Measurements from ENCODE around the gene ZNF263. TPM values are rescaled to one million over a fixed set of nuclear protein-coding genes. Genes with fewer than 3 reads are reported as not detected.

The ZNF263 gene
- total RNA-seq, 1 donor: 43.2 TPM

DNA sequence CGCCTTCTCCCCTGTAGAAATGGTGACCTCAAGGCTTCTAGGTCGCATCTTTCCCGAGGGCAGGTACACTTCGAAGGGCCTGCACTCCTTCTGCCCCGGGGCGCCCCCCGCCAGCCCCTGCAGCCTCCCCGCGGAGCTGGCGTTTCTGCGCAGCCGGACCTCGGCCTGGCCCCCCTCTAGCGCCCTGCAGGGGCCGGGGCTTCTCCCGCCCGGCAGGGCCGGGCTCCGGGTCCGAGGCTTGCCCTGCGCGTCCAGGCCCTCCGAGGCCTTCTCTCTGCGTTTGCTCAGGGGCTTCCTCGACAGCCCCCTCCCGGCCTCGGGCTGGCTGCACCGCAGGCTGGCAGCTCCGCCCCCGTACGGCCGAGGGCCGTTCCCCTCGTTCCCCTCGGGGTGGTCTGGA is 29.0 kb upstream of the ZNF263 start:
- TF ChIP-seq, protein P1, sequence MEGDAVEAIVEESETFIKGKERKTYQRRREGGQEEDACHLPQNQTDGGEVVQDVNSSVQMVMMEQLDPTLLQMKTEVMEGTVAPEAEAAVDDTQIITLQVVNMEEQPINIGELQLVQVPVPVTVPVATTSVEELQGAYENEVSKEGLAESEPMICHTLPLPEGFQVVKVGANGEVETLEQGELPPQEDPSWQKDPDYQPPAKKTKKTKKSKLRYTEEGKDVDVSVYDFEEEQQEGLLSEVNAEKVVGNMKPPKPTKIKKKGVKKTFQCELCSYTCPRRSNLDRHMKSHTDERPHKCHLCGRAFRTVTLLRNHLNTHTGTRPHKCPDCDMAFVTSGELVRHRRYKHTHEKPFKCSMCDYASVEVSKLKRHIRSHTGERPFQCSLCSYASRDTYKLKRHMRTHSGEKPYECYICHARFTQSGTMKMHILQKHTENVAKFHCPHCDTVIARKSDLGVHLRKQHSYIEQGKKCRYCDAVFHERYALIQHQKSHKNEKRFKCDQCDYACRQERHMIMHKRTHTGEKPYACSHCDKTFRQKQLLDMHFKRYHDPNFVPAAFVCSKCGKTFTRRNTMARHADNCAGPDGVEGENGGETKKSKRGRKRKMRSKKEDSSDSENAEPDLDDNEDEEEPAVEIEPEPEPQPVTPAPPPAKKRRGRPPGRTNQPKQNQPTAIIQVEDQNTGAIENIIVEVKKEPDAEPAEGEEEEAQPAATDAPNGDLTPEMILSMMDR (IDR thresholded peaks at IDR 0.05; ENCODE audit: insufficient read depth, low read depth, low read length): no peak
- H3K4me3 ChIP-seq (ENCODE audit: low read depth, low read length): no peak overlapping the region
- DNase-seq (ENCODE audit: low read depth): no peak

DNA sequence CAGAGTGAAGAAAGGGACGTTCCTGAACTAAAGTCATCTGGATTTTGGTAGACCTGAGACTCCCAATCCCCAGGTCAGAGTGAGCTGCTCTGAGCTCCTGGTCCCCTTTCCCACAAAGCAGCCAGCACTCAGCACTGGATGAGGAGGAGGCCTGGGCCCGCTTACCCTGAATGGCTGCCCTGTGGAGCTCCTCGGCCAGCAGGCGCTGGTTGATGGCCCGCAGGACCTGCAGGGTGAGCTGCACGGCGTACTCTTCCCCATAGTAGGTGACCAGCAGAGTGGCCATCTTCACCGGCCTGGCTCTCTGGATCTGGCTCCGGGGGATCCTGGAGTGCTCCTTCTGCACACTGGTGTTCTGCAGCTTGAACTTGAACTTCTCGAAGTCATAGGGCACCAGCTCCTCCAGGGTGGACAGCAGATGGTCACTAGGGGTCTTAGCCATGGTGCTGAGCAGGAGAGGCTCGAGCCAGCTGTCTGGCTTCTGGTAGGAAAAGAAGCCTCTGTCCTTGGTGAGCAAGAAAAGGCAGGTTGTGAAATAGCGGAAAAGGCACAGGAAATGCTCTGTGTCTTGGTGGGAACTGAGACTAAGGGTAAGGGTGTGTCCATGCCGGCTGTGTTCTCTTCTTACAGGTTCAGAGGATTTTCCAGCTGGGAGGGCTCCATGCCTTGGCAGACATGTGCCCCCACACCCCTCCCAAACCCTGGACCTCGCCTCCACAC is 27.0 kb upstream of the ZNF263 start, which contains the start of gene MEFV:
Gene MEFV, minus strand, starts transcription at position 488 of the 720 bp plus-strand sequence. Its CDS starts 46 bp downstream, at position 442.
- no peak within 1 kb of the TSS for H3K4me3 ChIP-seq (ENCODE audit: low read depth, low read length)
- DNase-seq (ENCODE audit: low read depth): peak; percentile 21
- TF ChIP-seq, protein P1 (IDR thresholded peaks at IDR 0.05; ENCODE audit: insufficient read depth, low read depth, low read length): no peak

DNA sequence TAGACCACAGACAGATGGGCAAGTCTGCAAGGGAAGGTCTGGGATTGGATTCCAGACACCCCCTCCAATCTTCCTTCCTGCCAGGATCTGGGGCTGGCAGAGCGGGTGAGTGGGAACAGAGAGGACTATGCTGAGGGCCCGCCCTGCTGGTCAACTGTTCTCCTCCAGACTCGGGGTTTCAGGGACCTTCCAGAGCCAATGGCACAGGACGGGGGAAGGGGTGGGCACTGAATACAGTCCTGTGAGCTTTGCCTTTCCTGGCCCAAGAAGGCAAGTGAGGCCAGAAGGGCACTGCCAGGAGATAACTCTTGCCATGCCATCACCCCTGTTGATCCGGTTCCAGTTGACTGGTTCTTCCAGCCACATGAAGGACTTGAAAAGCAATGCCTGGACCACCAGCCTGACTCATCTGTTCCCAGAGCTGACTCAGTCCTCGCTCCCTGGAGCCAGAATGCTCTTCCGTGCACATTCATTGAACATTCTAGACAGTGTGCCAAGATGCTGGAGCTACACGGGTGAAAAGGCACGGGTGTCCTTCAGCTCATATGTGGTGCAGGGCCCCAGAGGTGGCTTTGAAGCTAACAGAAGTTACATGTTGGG is 26.3 kb upstream of the ZNF263 start:
- DNase-seq (ENCODE audit: low read depth): no peak
- TF ChIP-seq, protein P1 (IDR thresholded peaks at IDR 0.05; ENCODE audit: insufficient read depth, low read depth, low read length): no peak
- H3K4me3 ChIP-seq (ENCODE audit: low read depth, low read length): no peak overlapping the region

DNA sequence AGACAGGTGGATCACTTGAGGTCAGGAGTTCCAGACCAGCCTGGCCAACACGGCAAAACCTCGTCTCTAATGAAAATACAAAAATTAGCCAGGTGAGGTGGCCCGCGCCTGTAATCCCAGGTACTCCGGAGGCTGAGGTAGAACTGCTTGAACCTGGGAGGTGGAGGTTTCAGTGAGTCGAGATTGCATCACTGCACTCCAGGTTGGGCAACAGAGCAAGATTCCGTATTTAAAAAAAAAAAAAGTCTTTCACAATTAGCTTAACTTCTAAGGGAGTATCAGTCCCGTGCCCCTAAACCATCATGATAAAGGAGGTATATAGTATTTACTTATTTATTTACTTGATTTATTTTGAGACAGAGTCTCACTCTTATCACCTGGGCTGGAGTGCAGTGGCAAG is 23.5 kb upstream of the ZNF263 start:
- DNase-seq (ENCODE audit: low read depth): no peak

DNA sequence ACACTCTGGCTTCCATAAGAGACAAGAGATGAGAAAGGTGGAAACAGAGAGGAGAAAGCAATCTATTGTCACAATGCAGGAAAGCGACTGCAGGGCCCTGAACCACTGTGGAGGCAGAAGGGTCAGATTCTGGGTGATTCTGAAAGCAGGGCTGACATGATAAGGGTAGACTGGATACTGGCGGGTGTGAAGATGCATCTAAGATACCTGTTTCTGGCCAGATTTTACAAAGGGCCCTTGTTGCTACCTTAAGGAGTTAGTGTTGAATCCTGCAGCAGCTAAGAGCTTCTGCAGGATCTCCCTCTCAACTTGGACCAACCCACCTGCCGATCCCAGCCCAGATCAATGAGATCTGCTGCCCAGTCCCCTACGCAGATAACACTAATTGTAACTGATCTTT is 20.8 kb upstream of the ZNF263 start:
- no peak for DNase-seq (ENCODE audit: low read depth)
- TF ChIP-seq, protein P1 (IDR thresholded peaks at IDR 0.05; ENCODE audit: insufficient read depth, low read depth, low read length): no peak
- no peak overlapping the region for H3K4me3 ChIP-seq (ENCODE audit: low read depth, low read length)

More for the DNA sequence above, 23.5 kb upstream of the ZNF263 start:
- H3K4me3 ChIP-seq (ENCODE audit: low read depth, low read length): no peak overlapping the region
- TF ChIP-seq, protein P1 (IDR thresholded peaks at IDR 0.05; ENCODE audit: insufficient read depth, low read depth, low read length): no peak

DNA sequence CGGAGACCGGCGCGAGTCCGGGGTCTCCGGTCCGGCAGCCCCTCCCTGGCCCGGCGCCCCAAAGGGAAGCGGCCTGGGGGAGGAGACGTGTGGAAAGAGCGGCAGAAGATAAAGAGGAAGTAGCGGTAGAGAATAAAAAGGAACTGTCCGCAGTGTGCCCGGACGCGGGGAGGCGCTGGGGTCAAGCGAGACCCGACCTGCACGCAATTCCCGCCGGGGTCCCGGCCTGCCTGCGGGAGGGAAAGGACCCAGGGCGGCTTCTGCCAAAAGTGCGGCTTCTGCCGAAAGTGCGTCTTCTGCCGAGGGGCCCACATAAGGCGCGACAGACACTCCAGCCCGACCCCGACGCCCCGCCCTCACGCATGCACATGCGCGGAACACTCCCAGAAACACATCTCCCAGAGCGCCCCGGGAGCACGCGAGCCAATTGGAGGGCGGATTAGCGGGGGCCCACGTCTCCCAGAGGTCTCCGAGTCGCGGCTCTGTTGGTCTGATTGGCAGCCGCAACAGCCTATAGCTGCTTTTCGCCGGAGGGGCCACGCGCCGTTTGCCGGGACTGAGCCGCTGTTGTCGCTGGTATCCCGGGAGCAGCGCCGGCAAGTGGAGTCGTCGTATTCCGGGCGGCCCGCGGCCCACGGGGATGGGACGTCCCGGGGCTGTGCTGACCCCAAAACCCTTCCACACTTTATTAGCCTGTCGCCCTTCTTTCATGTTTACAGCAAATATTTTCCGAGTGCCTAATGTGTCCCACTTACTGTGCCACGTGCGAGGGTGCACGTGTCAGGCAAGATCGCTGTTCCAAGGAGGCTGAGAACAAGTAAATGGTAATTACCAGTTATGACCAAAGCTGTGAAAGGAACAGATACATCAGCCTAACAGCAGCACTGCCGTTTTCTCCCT is 18.9 kb upstream of the ZNF263 start:
- TF ChIP-seq, protein P1 (IDR thresholded peaks at IDR 0.05; ENCODE audit: insufficient read depth, low read depth, low read length): peak; percentile 30
- peak; percentile 99 for DNase-seq (ENCODE audit: low read depth)

More for the DNA sequence above, 18.9 kb upstream of the ZNF263 start:
- peak overlapping the region; percentile 86 for H3K4me3 ChIP-seq (ENCODE audit: low read depth, low read length)
